CD4-positive, alpha-beta T cell (primary cell): Measurements from ENCODE around the gene NAV2. TPM values are rescaled to one million over a fixed set of nuclear protein-coding genes. Genes with fewer than 3 reads are reported as not detected.

Experiments used
- ATAC-seq: fragments of 200-7000 bp; cut with Tn5 transposase; one replicate; pipeline ENCODE4 v1.10.0; 2022; ENCODE audit warnings: mild to moderate bottlenecking; ENCODE audit not compliant: poor library complexity
- CTCF ChIA-PET: fragments of 350-600 bp; sonication (Branson Sonifier 250); formaldehyde crosslinking; loops from one replicate; lab custom pipeline; 2021; ENCODE audit warnings: antibody characterized with exemption, inconsistent platforms; lab: Charles Lee
- POLR2A ChIA-PET: fragments of 350-600 bp; sonication (Branson Sonifier 250); formaldehyde crosslinking; loops from one replicate; lab custom pipeline; 2021; ENCODE audit warnings: antibody characterized with exemption, inconsistent platforms; lab: Charles Lee
- DNase-seq, 14 experiments: peaks; one replicate each; pipeline ENCODE4 v3.0.0-alpha.2; 2013 to 2020; ENCODE audit warnings: mixed read lengths in 2 of 14
- H3K27ac ChIP-seq, 2 donors: one replicate each; pipeline versions ENCODE4 v1.5.1 to v1.7.0; 2013; ENCODE audit warnings: low read length in 2 of 2, low read depth in 1 of 2, mild to moderate bottlenecking in 1 of 2
- H3K27me3 ChIP-seq, 2 experiments: 1 replicate in 1 of 2; 2 replicates in 1 of 2; pipeline versions ENCODE4 v1.6.1 to v1.7.0; 2013; ENCODE audit warnings: low read length in 2 of 2, control low read depth in 1 of 2, mild to moderate bottlenecking in 1 of 2, moderate library complexity in 1 of 2; ENCODE audit not compliant: insufficient read depth in 2 of 2, control insufficient read depth in 1 of 2
- H3K36me3 ChIP-seq: one replicate; pipeline ENCODE4 v1.6.1; 2013; ENCODE audit warnings: low read length, control low read depth; ENCODE audit not compliant: insufficient read depth
- H3K4me1 ChIP-seq: one replicate; pipeline ENCODE4 v1.6.1; 2013; ENCODE audit warnings: low read length, control low read depth; ENCODE audit not compliant: insufficient read depth
- H3K4me3 ChIP-seq: one replicate; pipeline ENCODE4 v1.5.1; 2013; ENCODE audit warnings: mild to moderate bottlenecking, low read length, moderate library complexity
- H3K9me3 ChIP-seq, 2 experiments: 1 replicate in 1 of 2; 2 replicates in 1 of 2; pipeline versions ENCODE4 v1.6.1 to v1.7.0; 2013; ENCODE audit warnings: low read length in 2 of 2, mild to moderate bottlenecking in 2 of 2, control low read depth in 1 of 2, moderate library complexity in 1 of 2; ENCODE audit not compliant: control insufficient read depth in 1 of 2, insufficient read depth in 1 of 2
- H3K27ac Mint-ChIP-seq: one replicate; pipeline ENCODE4 v1.8.0; 2020; ENCODE audit warnings: mixed read lengths
- H3K27me3 Mint-ChIP-seq: one replicate; pipeline ENCODE4 v1.8.0; 2021; ENCODE audit warnings: mixed read lengths
- H3K36me3 Mint-ChIP-seq: one replicate; pipeline ENCODE4 v1.8.0; 2021; ENCODE audit warnings: low read depth, mixed read lengths
- H3K4me1 Mint-ChIP-seq: one replicate; pipeline ENCODE4 v1.8.0; 2021; ENCODE audit warnings: low read depth, mixed read lengths
- H3K4me3 Mint-ChIP-seq: one replicate; pipeline ENCODE4 v1.8.0; 2020; ENCODE audit warnings: mild to moderate bottlenecking, mixed read lengths
- H3K9me3 Mint-ChIP-seq: one replicate; pipeline ENCODE4 v1.8.0; 2020; ENCODE audit warnings: mixed read lengths
- intact Hi-C, 2 experiments: fragments of 100-400 bp; cut with DNase I in 1 of 2; cut with micrococcal nuclease in 1 of 2; formaldehyde crosslinking; loops; one replicate each; pipeline versions ENCODE4 v1.15.1 to v1.9.0; 2023 to 2025; cut with DNase I, micrococcal nuclease
- total RNA-seq, 174 experiments: library from RNA in 2 of 174; stranded (reverse) in 2 of 174; gene quantifications; one replicate each; pipeline ENCODE4 v1.2.3 and lab custom pipeline; 2021 to 2026
- TF ChIP-seq, protein P1 (sequence below): fragments of 200-600 bp; IDR thresholded peaks from one replicate; pipeline ENCODE4 v1.8.0; 2022; ENCODE audit warnings: antibody characterized with exemption, mild to moderate bottlenecking

Gene NAV2
- total RNA-seq, 2 experiments from 2014 or later: 0.55 to 0.64 TPM

DNA sequence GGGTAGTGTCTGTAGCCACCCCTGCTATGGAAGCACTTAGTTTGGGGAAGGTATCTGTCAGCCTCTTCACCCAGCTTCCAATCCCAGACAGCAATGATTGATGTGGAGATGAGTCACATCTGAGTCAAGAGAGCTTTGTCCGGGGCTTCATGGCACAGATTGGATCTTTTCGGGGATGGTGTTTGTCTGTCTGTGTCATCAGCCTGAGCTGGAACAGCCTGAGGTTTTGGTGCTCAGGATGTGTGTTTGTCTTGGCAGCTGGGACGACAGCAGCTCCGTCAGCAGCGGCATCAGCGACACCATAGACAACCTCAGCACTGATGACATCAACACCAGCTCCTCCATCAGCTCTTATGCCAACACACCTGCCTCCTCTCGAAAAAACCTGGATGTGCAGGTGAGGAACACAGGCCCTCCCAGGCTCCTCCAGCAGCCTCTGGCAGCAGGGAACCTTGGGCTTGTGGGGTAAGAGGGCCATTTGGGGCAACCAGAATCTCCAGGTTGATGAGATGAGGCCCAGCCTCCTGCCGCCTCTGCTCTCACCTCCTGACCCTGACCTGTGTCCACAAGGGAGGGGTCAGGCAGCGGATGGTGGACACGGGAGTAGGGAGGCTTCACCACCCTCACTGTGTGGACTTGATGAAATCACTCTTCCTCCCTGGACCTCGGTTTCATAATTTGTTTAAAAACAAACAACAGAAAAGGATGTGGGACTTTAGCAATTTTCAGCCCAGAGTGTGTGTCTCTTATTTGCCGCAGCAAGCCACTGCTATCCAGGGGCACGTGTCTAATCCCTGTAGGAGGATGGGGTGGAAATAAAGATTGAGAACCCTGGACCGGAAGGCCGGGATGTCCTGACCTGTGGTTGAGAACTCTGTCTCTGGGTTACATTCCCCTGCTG is 323.3 kb downstream of the NAV2 start:
- Histone ChIP-seq H3K4me3 (no peak overlapping the region), H3K36me3 (no peaks in the 10 kb centered on the region), H3K9me3 (no peaks in the 10 kb centered on the region), H3K4me1 (no peaks in the 10 kb centered on the region), H3K27me3 (no peaks in the 10 kb centered on the region), H3K27ac (no peak overlapping the region)
- CTCF ChIA-PET: no interaction called here
- Mint-ChIP-seq H3K9me3 (no peaks in the 10 kb centered on the region), H3K27ac (no peak overlapping the region), H3K4me3 (no peak overlapping the region), H3K4me1 (no peaks in the 10 kb centered on the region), H3K36me3 (no peaks in the 10 kb centered on the region), H3K27me3 (peaks cover 38% of the 10 kb centered on the region)
- intact Hi-C loops: no loop called here
- DNase-seq: no peak
- TF ChIP-seq, protein P1, sequence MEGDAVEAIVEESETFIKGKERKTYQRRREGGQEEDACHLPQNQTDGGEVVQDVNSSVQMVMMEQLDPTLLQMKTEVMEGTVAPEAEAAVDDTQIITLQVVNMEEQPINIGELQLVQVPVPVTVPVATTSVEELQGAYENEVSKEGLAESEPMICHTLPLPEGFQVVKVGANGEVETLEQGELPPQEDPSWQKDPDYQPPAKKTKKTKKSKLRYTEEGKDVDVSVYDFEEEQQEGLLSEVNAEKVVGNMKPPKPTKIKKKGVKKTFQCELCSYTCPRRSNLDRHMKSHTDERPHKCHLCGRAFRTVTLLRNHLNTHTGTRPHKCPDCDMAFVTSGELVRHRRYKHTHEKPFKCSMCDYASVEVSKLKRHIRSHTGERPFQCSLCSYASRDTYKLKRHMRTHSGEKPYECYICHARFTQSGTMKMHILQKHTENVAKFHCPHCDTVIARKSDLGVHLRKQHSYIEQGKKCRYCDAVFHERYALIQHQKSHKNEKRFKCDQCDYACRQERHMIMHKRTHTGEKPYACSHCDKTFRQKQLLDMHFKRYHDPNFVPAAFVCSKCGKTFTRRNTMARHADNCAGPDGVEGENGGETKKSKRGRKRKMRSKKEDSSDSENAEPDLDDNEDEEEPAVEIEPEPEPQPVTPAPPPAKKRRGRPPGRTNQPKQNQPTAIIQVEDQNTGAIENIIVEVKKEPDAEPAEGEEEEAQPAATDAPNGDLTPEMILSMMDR: no peak
- ATAC-seq: no peak
- POLR2A ChIA-PET: no interaction called here

DNA sequence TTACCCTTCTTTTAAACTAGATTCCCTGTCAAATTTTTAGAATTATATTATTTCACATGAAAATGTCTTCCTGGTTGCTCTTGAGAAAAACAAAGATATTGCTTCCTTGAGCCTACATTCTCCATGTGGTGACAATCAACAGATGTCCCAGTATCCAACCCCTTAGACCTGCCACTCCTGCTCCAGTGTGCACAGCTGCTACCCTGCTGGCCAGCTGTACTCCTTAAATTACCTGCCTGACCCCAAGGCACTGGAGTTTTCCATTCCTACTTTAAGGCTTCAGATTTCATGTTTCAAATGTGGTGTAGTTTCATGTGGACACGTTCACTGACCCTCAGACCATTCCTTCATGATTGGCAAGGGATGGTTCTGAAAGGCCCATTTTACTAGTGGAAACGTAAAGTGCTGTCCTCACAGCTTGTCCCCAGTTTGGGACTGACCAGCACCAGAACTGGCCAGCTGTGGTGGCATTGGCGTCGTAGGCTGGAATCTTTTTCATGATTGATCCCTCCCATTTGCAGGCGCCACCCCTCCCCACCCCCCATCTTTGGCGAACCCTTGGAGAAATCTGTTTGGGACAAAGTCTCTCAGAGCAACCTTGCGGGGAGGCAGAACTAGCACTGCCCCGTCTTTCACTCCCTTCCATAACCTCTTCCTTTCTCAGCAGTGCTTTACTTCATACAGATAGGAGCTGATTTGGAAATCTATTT is 324.1 kb downstream of the NAV2 start:
- H3K4me1 Mint-ChIP-seq: no peaks in the 10 kb centered on the region
- H3K9me3 Mint-ChIP-seq: no peaks in the 10 kb centered on the region
- H3K36me3 ChIP-seq: no peaks in the 10 kb centered on the region
- DNase-seq (no peak), ATAC-seq (no peak)
- intact Hi-C loops: no loop called here
- no peaks in the 10 kb centered on the region for H3K9me3 ChIP-seq
- peaks cover 38% of the 10 kb centered on the region for H3K27me3 Mint-ChIP-seq
- TF ChIP-seq, protein P1: no peak
- H3K4me3 Mint-ChIP-seq: no peak overlapping the region
- ChIA-PET CTCF (no interaction called here), POLR2A (no interaction called here)
- no peak overlapping the region for H3K4me3 ChIP-seq
- no peaks in the 10 kb centered on the region for H3K27me3 ChIP-seq
- no peaks in the 10 kb centered on the region for H3K4me1 ChIP-seq
- H3K27ac Mint-ChIP-seq: no peak overlapping the region
- no peaks in the 10 kb centered on the region for H3K36me3 Mint-ChIP-seq
- no peak overlapping the region for H3K27ac ChIP-seq

DNA sequence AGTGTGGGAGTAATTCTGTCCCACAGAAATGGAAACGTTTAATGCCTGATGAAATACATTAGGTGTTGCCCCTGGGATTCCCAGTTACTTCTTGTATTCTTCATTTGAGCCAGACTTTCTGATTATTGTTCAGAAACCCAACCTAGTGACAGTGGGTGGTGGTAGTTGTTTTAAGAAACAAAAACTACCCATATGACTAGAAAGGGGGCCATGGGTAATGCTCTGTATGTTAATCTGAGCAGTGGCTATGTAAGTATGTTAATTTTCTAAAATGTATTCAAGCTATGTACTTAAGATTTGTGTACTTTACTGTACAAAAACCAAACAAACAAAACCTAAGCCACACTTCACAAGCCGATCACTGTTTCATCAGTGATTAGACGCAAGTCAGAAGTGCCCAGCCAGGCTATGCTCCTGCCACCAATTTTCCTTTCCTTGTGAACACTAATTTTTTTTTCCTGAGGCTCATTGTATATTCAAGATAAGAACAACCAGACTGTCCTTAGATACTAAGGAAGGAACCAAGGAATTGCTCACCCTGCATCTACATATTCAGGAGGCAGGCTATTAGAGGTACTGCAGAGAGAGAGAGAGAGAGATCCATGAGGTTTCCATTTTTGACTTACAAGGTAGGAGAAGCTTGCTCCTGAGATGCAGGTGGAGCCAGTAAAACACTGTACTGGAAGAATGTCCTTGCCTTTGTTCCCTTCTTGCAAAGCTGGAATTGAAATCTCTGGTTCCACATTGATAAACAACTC is 324.9 kb downstream of the NAV2 start:
- H3K36me3 Mint-ChIP-seq: no peaks in the 10 kb centered on the region
- H3K27ac Mint-ChIP-seq: no peak overlapping the region
- no peaks in the 10 kb centered on the region for H3K36me3 ChIP-seq
- no peak for ATAC-seq
- peaks cover 34% of the 10 kb centered on the region for H3K27me3 Mint-ChIP-seq
- no peaks in the 10 kb centered on the region for H3K9me3 ChIP-seq
- ChIA-PET POLR2A (no interaction called here), CTCF (no interaction called here)
- no peak overlapping the region for H3K4me3 Mint-ChIP-seq
- no peaks in the 10 kb centered on the region for H3K9me3 Mint-ChIP-seq
- TF ChIP-seq, protein P1: no peak
- no peaks in the 10 kb centered on the region for H3K27me3 ChIP-seq
- no peaks in the 10 kb centered on the region for H3K4me1 ChIP-seq
- H3K4me3 ChIP-seq: no peak overlapping the region
- H3K4me1 Mint-ChIP-seq: no peaks in the 10 kb centered on the region
- H3K27ac ChIP-seq: no peak overlapping the region
- intact Hi-C loops: no loop called here
- DNase-seq: no peak
